NB4 (cell line): ENCODE measurements around the gene SMCO2.

ENCODE experiments used
- CTCF ChIP-seq: IDR thresholded peaks from one replicate; pipeline ENCODE4 v1.5.1; 2012; ENCODE audit warnings: low read depth, low read length
- MAX ChIP-seq: IDR thresholded peaks from 2 replicates; pipeline ENCODE4 v1.6.1; 2011; ENCODE audit warnings: low read depth, low read length
- MYC ChIP-seq: IDR thresholded peaks from 2 replicates; pipeline ENCODE4 v1.6.1; 2011; ENCODE audit warnings: low read depth, low read length
- POLR2A ChIP-seq: IDR thresholded peaks from 2 replicates; pipeline ENCODE4 v1.6.1; 2011; ENCODE audit warnings: mild to moderate bottlenecking; ENCODE audit not compliant: insufficient read length; ENCODE audit errors: extremely low read depth

- TF ChIP-seq POLR2A (no peak), CTCF (no peak), MAX (no peak), MYC (no peak)
Measured at GRCh38 chr12:27412047-27412446, 34.5 kb upstream of the SMCO2 start.
